Measurements from ENCODE around the gene OBP2B.
"Not testable (repeated sequence)": the region's sequence is repeated elsewhere in the genome, so short reads cannot be mapped to it uniquely, and the experiment has no call there.

Gene OBP2B, protein sequence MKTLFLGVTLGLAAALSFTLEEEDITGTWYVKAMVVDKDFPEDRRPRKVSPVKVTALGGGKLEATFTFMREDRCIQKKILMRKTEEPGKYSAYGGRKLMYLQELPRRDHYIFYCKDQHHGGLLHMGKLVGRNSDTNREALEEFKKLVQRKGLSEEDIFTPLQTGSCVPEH

DNA sequence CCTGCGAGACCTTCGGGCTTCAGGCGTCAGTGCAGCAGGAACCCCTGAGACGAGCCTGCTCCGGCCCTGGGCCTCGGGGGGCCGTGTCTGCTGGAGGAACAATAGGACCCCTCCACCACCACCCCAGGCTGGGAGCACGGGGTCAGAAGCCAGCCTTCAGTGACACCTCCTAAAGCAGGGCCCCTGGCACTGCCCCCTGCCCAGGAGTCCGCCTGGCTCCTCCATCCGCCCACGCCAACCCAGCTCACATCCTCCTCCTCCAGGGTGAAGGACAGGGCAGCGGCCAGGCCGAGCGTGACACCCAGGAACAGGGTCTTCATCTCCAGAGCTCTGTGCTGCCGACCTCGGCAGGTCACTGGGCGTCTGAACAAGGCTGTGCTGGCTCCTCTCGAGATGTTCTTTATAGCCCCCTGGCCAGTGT is at the start of gene OBP2B:
Gene OBP2B (minus strand): TSS at position 371 of the 421 bp plus-strand sequence. CDS start 51 bp downstream, at position 320.
- DNase-seq: not testable (repeated sequence)

DNA sequence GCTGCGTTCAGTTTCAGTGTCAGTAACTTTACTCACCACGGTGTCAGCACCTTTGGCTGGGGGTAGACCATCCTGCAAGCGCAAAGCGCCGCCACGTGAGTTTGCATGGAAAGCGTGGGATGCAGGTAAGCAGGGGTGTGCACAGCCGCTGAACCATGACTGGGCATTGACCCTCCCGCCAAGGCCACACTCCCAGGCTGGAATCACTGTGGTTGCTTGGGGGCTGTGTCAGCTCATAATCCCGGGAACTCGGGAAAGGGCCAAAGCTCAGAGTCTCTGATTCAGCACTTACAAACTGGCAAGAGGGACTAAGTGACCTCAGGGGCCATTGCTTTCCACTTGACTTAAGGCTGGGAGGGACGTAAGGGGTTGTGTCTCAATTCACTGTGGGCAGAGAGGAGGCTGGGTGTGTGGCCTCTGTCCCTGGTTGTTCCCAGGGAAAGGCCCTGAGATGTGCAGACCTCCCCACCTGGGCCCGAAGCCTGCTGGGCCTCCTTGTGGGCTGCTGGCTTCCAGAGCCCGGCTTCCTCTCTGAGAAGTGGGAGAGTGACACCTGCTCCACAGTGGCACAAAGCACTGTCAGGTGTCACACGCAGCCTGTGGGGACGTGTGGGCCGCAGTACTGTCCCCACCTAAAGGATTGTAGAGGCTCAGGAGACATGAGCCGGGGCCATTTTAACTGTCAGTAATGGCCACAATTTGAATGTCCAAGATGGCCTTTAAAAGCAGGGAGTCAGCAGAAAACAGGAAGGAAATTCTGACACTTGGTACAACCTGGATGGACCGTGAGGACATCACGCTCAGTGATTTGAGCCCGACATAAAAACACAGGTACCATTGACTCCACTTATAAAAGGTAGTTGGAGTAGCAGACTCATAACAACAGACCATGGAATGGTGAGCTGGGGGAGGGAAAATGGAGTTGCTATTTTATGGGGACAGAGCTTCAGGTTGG is 49.3 kb upstream of the OBP2B start:
- DNase-seq: no peak

DNA sequence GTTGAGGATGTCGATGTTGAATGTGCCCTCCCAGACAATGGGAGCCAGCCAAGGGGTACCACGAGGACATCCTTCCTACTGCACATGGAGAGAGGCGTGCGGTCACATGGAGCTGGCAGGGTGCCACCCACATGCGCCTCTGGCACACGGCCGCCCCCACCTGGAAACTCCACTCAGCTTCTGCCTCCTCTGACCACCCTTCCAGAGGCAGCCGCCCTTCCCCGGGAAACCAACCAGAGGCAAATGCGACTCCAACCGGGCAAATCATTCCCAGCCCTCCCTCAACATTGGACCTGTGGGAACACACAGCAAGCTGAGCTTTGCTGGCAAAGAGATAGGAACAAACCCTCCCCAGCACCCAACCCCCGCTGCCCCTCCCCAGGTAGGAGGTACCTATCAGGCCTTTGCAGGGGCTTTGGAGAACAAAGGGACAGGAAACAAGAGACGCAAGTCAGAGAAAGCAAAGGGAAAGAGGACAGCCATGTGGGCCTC is 48.5 kb upstream of the OBP2B start:
- DNase-seq: no peak

DNA sequence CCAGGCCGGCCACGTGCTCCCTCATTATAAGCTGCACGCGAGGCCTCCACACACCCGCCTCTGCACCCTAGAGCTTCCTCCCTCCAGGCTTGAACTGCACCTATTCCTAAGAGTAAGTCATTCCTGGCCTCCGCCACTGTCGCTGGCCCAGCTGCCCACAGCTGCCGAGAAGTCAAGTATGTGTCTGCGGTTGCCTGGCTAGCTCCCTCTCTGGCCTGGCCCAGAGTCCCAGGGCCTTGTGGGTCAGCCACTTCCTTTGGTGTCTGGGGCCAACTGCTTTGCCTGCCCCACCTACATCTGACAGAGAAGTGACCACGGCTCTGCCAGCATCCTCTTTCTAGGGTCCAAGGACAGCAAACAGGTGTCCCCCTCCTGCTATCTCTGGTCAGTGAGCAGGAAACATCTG is 47.6 kb upstream of the OBP2B start:
- DNase-seq: no peak

DNA sequence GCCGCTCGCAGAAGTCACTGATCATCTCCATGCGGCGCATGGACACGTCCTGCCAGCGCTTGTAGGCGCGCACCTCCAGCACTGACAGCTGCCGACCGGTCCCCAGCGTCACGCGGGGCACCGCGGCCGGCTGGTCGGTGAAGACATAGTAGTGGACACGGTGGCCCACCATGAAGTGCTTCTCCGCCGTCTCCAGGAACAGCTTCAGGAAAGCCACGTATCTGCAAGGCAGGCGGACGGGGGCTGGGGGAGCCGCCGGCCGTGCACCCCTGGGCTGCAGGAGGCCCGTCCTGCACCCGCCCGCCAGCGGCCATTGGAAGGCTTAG is 47.0 kb upstream of the OBP2B start:
- DNase-seq: no peak

DNA sequence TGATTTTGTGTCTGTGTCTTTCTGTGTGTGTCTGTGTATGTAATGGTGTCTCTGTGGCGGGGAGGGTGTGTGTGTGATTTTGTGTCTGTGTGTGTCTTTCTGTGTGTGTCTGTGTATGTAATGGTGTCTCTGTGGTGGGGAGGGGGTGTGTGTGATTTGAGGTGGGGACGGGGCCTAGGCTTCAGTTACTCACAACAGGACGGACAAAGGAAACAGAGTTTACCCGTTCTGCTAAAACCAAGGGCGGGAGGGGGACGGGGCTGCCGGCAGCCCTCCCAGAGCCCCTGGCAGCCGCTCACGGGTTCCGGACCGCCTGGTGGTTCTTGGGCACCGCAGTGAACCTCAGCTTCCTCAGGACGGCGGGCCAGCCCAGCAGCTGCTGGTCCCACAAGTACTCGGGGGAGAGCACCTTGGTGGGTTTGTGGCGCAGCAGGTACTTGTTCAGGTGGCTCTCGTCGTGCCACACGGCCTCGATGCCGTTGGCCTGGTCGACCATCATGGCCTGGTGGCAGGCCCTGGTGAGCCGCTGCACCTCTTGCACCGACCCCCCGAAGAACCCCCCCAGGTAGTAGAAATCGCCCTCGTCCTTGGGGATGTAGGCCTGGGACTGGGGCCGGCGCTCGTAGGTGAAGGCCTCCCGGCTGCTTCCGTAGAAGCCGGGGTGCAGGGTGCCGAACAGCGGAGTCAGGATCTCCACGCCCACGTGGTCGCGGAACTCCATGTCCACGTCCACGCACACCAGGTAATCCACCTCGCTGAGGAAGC is 46.5 kb upstream of the OBP2B start:
- no peak for DNase-seq

DNA sequence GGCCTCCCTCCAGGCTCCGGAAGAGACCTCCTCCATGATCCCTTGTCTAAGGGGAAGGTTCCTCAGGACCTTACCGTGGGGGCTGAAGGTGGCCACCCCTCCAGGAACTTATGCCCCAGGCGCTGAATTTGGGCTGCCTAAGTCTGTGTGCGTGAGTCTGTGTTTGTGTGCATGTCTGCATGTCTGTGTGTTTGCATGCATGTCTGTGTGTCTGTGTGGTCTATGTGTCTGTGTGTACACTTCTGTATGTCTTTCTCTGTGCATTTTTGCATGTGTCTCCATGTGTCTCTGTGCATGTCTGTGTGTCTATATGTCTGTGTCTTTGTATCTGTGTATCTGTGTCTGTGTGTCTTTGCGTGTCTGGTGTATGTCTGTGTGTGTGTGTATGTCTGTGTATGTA is 45.4 kb upstream of the OBP2B start:
- DNase-seq: no peak

DNA sequence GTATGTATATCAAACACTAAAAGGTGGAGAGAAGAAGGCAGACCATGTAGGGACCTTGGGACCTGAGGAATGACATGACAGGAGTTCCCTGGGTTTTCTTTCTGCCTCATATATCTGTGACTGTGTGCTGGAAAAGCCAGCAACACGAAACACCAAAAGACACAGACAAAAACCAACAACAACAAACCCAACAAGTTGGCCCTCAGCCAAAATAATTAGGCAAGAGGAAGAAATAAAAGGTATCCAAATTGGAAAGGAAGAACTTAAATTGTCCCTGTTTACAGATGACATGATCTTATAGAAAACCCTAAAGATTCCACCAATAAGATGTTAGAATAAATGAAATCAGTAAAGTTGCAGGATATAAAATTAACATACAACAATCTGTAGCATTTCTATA is 44.2 kb upstream of the OBP2B start:
- DNase-seq: no peak

DNA sequence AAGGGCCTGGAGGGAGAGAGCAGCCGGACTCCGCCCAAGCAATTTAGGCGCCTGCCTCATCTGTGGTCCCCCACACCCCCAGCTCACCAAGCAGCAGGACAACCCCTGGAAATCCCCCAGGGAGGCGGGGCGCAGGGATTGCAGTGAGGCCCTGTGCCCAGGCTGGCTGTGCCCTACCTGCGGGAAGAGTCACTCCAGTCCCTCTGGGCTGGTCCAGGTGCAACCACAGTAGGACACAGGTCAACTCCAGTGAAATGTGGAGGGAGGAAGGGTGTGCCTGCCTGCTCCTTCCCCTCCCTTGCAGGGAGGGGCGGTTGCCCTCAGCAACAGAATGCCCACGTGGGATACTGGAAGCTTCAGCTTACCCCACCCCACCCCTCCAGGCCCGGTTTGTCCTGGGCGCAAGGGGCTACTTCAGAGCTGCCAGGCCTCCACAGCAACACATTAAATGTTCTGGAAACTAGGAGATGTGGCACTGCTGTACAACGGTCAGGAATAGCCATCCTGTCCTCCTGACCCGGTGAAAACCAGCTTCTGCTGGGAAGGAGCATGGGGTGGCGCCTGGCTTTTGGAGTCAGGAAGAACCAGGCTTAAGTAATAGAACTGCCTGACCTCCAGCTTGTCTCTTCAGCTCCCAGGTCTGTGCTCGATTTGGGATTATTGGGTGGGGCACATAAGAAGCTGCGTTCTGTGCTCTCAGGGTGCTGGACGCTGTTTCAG is 43.4 kb upstream of the OBP2B start:
- DNase-seq: no peak

DNA sequence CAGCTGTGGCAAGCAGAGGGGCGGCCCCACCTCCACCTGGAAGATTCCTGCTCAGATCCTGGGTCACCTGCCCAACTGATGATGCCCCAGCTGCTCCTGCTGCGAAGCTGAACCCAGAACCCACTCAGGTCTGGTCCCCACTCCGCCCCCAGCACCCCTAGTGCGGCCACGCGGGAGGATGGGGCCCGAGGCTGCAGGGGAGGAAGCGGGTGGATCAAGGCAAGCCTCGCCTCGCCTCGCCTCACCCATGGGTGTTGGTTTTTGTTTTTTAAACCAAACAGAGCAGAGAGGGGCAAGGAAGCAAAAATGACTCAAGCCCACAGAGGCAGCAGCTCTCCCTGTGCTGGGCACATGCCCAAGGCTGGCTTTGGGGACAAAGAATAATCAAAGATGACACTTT is 42.7 kb upstream of the OBP2B start:
- no peak for DNase-seq

DNA sequence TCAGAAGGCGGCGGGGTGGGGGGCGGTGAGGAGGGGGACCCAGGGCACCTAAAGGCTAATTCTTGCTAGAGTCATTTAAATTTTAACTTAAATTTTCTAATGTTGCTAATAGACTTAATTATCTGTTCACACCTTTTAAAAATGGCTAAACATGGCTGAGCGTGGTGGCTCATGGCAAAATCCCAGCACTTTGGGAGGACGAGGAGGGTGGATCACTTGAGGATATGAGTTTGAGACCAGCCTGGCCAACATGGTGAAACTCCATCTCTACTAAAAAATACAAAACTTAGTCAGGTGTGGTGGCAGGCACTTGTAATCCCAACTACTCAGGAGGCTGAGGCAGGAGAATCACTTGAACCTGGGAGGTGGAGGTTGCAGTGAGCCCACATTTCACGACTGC is 42.2 kb upstream of the OBP2B start:
- not testable (repeated sequence) for DNase-seq

DNA sequence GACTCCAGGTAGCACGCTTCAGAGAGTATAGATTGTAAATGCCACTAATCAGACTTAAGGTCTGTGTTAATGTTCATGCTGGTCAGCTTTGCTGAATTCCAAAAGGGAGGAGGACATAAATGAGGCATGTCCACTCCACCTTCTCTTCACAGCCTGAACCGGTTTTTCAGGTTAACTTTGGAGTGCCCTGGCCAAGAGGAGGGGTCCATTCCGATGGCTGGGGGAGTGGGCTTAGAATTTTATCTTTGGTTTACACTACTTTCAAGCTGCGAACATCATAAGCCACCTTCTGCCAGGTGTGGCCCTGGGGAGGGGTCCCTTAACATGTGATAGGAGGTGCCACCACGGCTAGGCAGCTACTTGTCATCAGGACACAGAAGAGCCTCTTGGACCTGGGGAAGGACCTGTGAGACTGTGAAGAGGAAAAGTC is 41.7 kb upstream of the OBP2B start:
- DNase-seq: no peak

DNA sequence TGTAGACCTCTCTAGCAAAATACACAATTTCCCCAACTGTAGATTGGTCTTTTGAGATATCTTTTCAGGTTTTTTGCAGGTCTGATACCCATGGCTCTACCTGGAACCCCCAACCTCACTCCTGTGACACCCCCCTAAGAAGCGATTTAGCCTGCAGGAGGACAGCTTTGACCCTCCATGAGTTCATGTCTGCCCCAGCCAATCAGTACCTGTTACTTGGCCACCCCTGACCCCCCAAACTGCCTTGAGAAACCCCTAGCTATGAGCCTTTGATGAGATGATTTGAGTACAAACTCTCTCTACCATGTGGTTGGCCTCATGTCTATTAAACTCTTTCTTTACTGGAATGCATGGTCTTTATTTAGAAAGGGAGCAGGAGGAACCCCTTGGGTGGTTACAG is 40.3 kb upstream of the OBP2B start:
- DNase-seq: no peak

DNA sequence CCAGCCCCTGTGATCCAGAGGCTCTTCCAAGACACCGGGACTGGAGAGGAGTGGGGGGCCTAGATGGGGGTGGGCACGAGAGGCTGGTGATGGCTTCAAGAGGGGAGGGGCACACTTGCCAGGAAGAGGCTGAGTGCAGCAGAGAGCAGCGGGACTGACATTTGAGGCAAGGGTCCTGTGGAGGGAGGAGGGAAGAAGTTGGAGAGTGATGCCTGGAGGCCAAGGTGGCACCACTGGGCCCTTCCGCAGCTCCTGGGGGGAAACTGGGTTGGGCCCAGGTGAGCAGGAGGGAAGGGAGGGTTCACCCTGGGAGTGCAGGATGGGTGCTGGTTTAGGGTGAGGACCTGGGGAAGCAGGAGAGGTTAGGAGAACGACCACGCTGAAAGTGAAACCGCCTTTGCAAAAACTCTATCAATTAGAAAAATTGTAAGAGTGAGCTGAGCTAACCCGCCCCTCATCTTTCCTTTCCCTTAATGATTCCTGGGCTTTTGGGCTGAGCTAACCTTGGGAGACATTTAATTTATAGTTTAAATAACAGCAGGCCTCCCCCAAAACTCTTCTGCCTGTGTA is 39.8 kb upstream of the OBP2B start:
- DNase-seq: no peak

DNA sequence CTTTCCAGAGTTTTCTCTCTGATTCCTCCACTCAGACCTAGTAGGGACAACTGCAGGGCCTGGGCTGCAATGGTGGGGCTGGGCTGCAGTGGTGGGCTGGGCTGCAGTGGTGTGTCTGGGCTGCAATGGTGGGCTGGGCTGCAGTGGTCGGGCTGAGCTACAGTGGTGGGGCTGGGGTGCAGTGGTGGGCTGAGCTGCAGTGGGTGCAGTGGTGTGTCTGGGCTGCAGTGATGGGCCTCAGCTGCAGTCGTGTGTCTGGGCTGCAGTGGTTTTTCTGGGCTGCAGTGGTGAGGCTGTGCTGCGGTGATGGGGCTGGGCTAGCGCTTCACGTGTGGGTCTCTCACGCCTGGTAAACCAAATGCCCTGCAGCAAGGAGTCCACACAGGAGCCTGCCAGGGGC is 38.6 kb upstream of the OBP2B start:
- no peak for DNase-seq

DNA sequence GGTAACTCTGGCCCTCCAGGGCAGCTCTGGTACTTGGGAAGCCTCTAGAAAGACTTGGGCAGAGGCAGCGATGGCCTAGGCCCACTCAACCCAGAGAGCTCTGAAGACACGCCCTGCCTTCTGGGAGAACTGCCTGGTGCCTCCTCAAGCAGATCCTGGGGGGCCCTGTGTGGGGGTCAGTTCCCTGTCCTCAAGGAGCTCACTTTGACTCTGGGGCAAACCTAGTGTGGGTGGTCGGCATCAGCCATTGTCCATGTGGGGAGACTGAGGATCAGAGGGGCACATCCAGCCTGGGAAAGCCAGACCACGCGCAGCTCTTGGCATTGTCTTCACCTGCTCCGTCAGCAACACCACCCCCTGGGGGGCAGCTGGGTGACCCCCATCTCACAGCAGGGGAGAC is 37.9 kb upstream of the OBP2B start:
- DNase-seq: no peak

DNA sequence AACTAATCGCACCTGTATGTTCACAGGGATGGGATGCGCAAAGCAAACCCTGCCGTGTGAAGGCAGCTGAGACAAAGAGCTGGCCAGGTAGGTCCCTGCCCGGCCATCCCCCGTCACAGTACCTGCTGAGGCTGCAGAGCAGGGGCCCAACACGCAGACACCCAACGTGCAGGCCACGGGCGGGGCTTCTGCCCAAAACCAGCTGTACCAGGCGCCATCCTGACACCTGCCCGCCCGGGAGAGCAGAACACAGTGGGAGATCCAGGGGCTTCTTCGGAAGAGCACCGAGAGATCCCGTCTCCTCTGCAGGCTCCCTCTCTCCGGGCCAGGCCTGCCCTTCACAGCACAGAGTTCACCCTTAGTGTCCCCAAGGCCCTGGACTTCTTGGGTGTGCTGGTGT is 37.5 kb upstream of the OBP2B start:
- no peak for DNase-seq

DNA sequence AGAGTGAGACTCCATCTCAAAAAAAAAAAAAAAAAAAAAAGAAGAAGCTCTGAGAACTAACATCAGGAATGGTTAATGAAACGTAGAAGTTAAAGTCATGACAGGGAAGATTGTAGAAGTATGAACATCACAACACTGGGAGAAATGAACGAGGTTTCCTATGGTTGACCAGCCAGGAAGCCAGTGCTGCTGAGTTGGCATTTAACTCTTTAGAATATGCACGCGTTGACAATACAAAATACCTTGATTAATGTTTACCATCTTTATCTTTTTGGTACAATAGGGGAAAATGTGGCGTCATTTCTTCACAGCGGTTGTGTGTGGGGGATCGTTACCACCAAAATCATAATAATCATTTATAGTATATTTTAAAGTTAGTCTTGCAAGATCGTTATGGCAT is 33.9 kb upstream of the OBP2B start:
- no peak for DNase-seq

DNA sequence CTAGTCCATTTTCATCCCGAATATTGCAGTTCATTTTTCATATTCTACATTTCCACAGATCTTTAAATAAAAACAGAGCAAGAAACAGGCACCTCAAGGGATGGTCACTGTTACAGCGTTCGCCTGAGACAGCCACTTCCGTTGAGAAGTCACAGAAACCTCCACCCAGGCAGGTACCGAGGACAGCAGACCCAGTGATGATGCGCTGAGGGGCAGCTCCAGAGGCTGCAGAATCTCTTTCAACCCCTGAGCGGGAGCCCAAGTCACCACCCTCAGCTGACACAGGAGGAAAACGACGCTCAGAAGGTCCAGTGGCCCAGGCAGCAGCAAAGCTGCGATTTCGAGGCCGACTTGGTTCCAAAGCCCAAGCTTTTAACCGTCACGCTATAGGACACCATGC is 33.2 kb upstream of the OBP2B start:
- no peak for DNase-seq

DNA sequence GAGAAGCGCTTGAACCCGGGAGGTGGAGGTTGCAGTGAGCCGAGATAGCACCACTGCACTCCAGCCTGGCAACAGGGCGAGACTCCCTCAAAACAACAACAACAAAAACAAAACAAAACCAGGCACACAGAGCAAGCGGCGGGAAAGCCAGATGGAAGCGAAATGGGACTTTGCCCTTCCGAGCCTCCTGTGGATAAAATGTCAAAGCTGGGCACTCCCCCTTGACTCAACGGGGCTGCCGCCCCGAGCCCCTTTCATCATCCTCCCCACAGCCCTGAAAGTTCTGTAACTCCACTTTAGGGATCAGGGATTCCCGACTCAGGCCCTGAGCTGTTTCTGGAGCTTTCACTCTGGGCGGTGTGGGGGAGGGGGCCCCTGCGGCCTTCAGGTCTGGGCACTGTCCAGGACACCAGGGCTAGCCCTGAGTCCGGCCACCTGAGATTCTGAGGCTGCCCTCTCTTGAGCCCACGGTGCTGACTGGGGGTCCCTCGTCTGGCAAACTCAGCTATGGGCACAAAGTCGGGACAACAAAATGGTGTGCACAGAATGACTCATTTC is 30.6 kb upstream of the OBP2B start:
- DNase-seq: no peak

DNA sequence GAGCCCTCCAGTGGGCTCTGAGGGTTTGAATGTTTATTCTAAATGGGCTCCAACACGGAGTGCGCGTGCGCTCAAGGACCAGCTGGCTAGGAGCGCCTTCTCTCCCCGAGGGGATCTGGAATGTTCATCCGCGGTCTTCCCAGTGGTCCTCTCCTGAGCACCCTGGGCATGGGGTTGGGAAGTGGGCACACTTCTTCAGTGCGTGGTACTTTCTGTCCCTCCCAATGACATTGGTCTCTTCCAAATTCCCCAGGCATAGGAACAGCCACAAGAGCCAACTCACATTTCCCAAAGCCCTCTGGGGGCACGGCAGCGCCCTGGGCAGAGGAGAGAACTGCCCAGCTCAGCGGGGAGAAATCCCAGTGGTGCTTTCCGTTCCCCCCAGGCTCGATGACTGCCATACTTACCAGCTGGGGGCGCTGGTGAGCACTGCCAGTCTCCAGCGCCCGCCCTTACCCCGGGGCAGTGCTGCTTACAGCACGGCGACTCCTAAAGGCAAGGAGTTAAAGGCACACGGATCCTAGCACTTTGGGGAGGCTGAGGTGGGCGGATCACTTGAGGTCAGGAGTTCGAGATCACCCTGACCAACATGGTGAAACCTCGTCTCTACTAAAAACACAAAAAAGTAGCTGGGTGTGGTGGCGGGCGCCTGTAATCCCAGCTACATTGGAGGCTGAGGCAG is 29.9 kb upstream of the OBP2B start:
- DNase-seq: no peak

Data from NCI-H1048 (cell line).